Fibroblast of lung (primary cell): Measurements from ENCODE around the gene ASNSD1. TPM values are rescaled to one million over a fixed set of nuclear protein-coding genes. Genes with fewer than 3 reads are reported as not detected.

Experiments used
- DNase-seq, 2 donors: peaks; one replicate each; pipeline versions ENCODE4 v3.0.0 to v3.0.0-alpha.2; 2010; ENCODE audit warnings: low read depth in 2 of 2
- H2AFZ ChIP-seq: 2 replicates; pipeline ENCODE4 v1.5.1; 2012; ENCODE audit warnings: low read length, control low read depth, inconsistent platforms
- H3K27ac ChIP-seq: 2 replicates; pipeline ENCODE4 v1.5.1; 2011; ENCODE audit warnings: low read length, control low read depth; ENCODE audit not compliant: insufficient read depth
- H3K27me3 ChIP-seq: 2 replicates; pipeline ENCODE4 v1.5.1; 2011; ENCODE audit warnings: mild to moderate bottlenecking, low read length; ENCODE audit not compliant: control insufficient read depth, insufficient read depth
- H3K36me3 ChIP-seq: 2 replicates; pipeline ENCODE4 v1.5.1; 2011; ENCODE audit warnings: low read length; ENCODE audit not compliant: control insufficient read depth, insufficient read depth
- H3K4me1 ChIP-seq: 2 replicates; pipeline ENCODE4 v1.5.1; 2011; ENCODE audit warnings: low read length; ENCODE audit not compliant: control insufficient read depth, insufficient read depth; ENCODE audit errors: extremely low read depth
- H3K4me2 ChIP-seq: 2 replicates; pipeline ENCODE4 v1.5.1; 2011; ENCODE audit warnings: low read length, control low read depth; ENCODE audit not compliant: insufficient read depth; ENCODE audit errors: extremely low read depth
- H3K4me3 ChIP-seq, 4 experiments: fragments of 200-600 bp in 1 of 4; sonication (generic) in 1 of 4; replicated peaks in 1 of 4; 2 replicates each; pipeline ENCODE4 v1.5.1; 2011 to 2016; ENCODE audit warnings: low read length in 4 of 4, low read depth in 3 of 4, mild to moderate bottlenecking in 3 of 4, control low read depth in 2 of 4, inconsistent platforms in 1 of 4, mixed read lengths in 1 of 4; ENCODE audit not compliant: insufficient read depth in 1 of 4; ENCODE audit errors: control extremely low read depth in 1 of 4
- H3K79me2 ChIP-seq: 2 replicates; pipeline ENCODE4 v1.5.1; 2012; ENCODE audit warnings: mild to moderate bottlenecking, low read length, inconsistent platforms; ENCODE audit not compliant: control insufficient read depth, insufficient read depth
- H3K9ac ChIP-seq: 2 replicates; pipeline ENCODE4 v1.5.1; 2011; ENCODE audit warnings: mild to moderate bottlenecking, low read length, control low read depth; ENCODE audit not compliant: insufficient read depth
- H3K9me3 ChIP-seq: 2 replicates; pipeline ENCODE4 v1.5.1; 2012; ENCODE audit warnings: low read depth, low read length; ENCODE audit not compliant: control insufficient read depth, insufficient read depth
- H4K20me1 ChIP-seq: 2 replicates; pipeline ENCODE4 v1.5.1; 2011; ENCODE audit warnings: low read length; ENCODE audit not compliant: control insufficient read depth, insufficient read depth; ENCODE audit errors: extremely low read depth
- EZH2 ChIP-seq: IDR thresholded peaks from 2 replicates; pipeline ENCODE4 v1.5.1; 2012; ENCODE audit warnings: low read length, control low read depth, mild to moderate bottlenecking; ENCODE audit errors: missing control alignments
- polyA plus RNA-seq, 2 donors: library from polyadenylated mRNA; depleted of rRNA in 1 of 2; stranded (reverse) in 1 of 2; unstranded in 1 of 2; fragments of >200 nt; gene quantifications; 2 replicates each; pipeline ENCODE4 v1.2.1, GENCODE V29; 2011 to 2012; ENCODE audit warnings: missing spikeins in 1 of 2
- total RNA-seq: library from RNA; depleted of rRNA; stranded (reverse); fragments of >200 nt; gene quantifications from 2 replicates; pipeline ENCODE4 v1.2.1, GENCODE V29; 2014
- TF ChIP-seq, protein P1 (sequence below), 2 donors: IDR thresholded peaks in 1 of 2; conservative IDR thresholded peaks in 1 of 2; 1 replicate in 1 of 2; 2 replicates in 1 of 2; pipeline ENCODE4 v1.5.1; 2011 to 2012; ENCODE audit warnings: low read length in 2 of 2, control low read depth in 1 of 2, inconsistent platforms in 1 of 2, low read depth in 1 of 2, mild to moderate bottlenecking in 1 of 2

ASNSD1 gene
- total and polyA plus RNA-seq, 2 donors (not counting 1 experiment from before 2014, with no cell fraction given) = 63.9 to 70.4 TPM

DNA sequence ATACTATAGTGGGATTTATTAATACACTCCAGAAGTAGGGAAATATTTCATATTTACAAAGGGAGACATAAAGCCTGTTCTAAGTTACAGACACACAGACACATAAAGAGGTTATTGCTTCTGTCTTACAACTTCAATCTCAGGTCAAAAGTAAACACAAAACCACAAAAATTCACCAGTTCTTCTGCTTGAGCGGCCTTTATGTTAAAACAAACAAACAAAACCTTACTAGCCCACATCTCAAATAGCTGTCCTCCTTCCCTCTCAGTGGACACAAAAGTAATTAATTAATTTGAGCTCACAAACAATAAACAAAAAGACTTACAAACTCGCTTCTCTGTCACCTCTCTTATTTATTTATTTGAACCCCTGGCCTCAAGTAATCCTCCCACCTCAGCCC lies 1.5 kb upstream of the ASNSD1 start:
- H3K36me3 ChIP-seq = no peaks in the 10 kb centered on the region
- no peaks in the 10 kb centered on the region for H4K20me1 ChIP-seq
- no peak overlapping the region for H3K9ac ChIP-seq
- H3K4me2 ChIP-seq = no peak overlapping the region
- no peaks in the 10 kb centered on the region for H3K27me3 ChIP-seq
- TF ChIP-seq, protein P1, sequence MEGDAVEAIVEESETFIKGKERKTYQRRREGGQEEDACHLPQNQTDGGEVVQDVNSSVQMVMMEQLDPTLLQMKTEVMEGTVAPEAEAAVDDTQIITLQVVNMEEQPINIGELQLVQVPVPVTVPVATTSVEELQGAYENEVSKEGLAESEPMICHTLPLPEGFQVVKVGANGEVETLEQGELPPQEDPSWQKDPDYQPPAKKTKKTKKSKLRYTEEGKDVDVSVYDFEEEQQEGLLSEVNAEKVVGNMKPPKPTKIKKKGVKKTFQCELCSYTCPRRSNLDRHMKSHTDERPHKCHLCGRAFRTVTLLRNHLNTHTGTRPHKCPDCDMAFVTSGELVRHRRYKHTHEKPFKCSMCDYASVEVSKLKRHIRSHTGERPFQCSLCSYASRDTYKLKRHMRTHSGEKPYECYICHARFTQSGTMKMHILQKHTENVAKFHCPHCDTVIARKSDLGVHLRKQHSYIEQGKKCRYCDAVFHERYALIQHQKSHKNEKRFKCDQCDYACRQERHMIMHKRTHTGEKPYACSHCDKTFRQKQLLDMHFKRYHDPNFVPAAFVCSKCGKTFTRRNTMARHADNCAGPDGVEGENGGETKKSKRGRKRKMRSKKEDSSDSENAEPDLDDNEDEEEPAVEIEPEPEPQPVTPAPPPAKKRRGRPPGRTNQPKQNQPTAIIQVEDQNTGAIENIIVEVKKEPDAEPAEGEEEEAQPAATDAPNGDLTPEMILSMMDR (conservative IDR thresholded peaks at IDR 0.05 in 1 of 2, IDR thresholded peaks at IDR 0.05 in 1 of 2; ENCODE audit: low read depth in 1 of 2, low read length in 2 of 2) = no peak
- no peak for TF ChIP-seq EZH2
- DNase-seq = peak in 1 of 2 donors; percentile 19
- H3K79me2 ChIP-seq = peaks cover 27% of the 10 kb centered on the region
- no peak overlapping the region for H2AFZ ChIP-seq
- no peaks in the 10 kb centered on the region for H3K9me3 ChIP-seq
- H3K27ac ChIP-seq = no peak overlapping the region
- H3K4me3 ChIP-seq = no peak overlapping the region
- no peaks in the 10 kb centered on the region for H3K4me1 ChIP-seq

DNA sequence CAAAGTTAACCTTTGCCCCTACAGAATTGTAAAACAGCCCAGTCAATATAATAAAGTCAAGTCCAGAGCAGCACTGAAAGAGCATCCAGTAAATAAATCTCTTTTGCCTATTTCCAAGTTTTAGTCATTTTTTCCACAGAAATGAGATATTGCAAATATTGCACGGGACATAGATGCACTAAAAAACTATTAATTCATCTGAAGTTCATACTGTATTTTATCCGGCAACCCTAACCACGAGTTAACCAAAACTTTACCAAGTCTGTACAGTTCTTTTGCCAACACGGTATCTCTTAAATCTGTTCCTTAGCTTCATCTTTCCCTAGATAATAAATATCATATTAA lies 484 bp upstream of the ASNSD1 start:
- Histone ChIP-seq H3K4me3 (peak overlapping the region in 1 of 4 experiments; percentile 1), H3K4me1 (no peaks in the 10 kb centered on the region), H3K79me2 (peaks cover 27% of the 10 kb centered on the region), H3K27me3 (no peaks in the 10 kb centered on the region), H3K9ac (no peak overlapping the region), H3K9me3 (no peaks in the 10 kb centered on the region), H3K27ac (no peak overlapping the region), H3K36me3 (no peaks in the 10 kb centered on the region), H2AFZ (peak overlapping the region; percentile 45), H3K4me2 (peak overlapping the region; percentile 54), H4K20me1 (no peaks in the 10 kb centered on the region)
- TF ChIP-seq EZH2 = no peak
- TF ChIP-seq, protein P1 (conservative IDR thresholded peaks at IDR 0.05 in 1 of 2, IDR thresholded peaks at IDR 0.05 in 1 of 2; ENCODE audit: low read depth in 1 of 2, low read length in 2 of 2) = no peak
- DNase-seq = no peak

DNA sequence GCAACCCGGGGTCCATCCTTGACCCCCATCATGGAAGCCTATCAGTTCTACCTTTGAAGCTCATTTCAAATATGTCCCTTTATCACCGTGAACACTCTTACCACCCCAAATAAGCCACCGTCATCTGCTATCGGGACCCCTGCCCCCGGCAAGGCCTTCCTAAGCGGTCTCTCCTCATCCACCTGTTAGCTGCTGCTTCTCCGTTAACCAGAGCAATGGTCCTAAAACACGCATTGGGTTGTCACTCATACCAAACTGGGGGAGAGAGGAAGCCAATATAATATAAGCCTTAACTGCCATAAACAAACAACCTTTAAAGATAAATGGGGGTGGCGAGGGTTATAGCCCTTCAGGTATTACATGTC lies 680 bp downstream of the ASNSD1 start:
- TF ChIP-seq, protein P1 (conservative IDR thresholded peaks at IDR 0.05 in 1 of 2, IDR thresholded peaks at IDR 0.05 in 1 of 2; ENCODE audit: low read depth in 1 of 2, low read length in 2 of 2) = no peak
- no peak for TF ChIP-seq EZH2
- no peaks in the 10 kb centered on the region for H4K20me1 ChIP-seq
- H3K27me3 ChIP-seq = no peaks in the 10 kb centered on the region
- peak overlapping the region; percentile 49 to 90 (median 82) for H3K4me3 ChIP-seq
- H3K9ac ChIP-seq = peak overlapping the region; percentile 84
- peak overlapping the region; percentile 78 for H3K27ac ChIP-seq
- peaks cover 2% of the 10 kb centered on the region for H3K36me3 ChIP-seq
- no peaks in the 10 kb centered on the region for H3K4me1 ChIP-seq
- H2AFZ ChIP-seq = no peak overlapping the region
- H3K4me2 ChIP-seq = peak overlapping the region; percentile 96
- peaks cover 30% of the 10 kb centered on the region for H3K79me2 ChIP-seq
- H3K9me3 ChIP-seq = no peaks in the 10 kb centered on the region
- DNase-seq = no peak
